DND-41 (cell line): ENCODE measurements around the gene SRGAP3.

Experiments used
- ATAC-seq: fragments of 200-7000 bp; cut with Tn5 transposase; 3 replicates; pipeline ENCODE4 v1.9.1; 2021; ENCODE audit warnings: low read depth; ENCODE audit not compliant: insufficient read depth
- DNase-seq: peaks from one replicate; pipeline ENCODE4 v3.0.0-alpha.2; 2020
- H2AFZ ChIP-seq: 2 replicates; pipeline ENCODE4 v1.6.0; 2012; ENCODE audit warnings: low read depth, low read length
- H3K27ac ChIP-seq: 2 replicates; pipeline ENCODE4 v1.5.1; 2012; ENCODE audit warnings: low read length, inconsistent platforms
- H3K27me3 ChIP-seq: fragments of 200-600 bp; sonication (generic); 2 replicates; pipeline ENCODE4 v1.6.0; 2012; ENCODE audit warnings: low read length, mild to moderate bottlenecking, inconsistent platforms; ENCODE audit not compliant: insufficient read depth, poor library complexity
- H3K36me3 ChIP-seq: 2 replicates; pipeline ENCODE4 v1.5.1; 2012; ENCODE audit warnings: low read length, inconsistent platforms; ENCODE audit not compliant: insufficient read depth
- H3K4me1 ChIP-seq: 2 replicates; pipeline ENCODE4 v1.5.1; 2012; ENCODE audit warnings: mild to moderate bottlenecking, low read length; ENCODE audit not compliant: insufficient read depth
- H3K4me2 ChIP-seq: 2 replicates; pipeline ENCODE4 v1.6.0; 2012; ENCODE audit warnings: mild to moderate bottlenecking, moderate library complexity, low read length, inconsistent platforms; ENCODE audit not compliant: insufficient read depth
- H3K4me3 ChIP-seq, 2 experiments: fragments of 200-600 bp in 1 of 2; shearing (Covaris generic) in 1 of 2; 2 replicates each; pipeline ENCODE4 v1.5.1; 2012 to 2016; ENCODE audit warnings: inconsistent platforms in 2 of 2, low read length in 2 of 2, mild to moderate bottlenecking in 2 of 2, low read depth in 1 of 2, moderate library complexity in 1 of 2
- H3K79me2 ChIP-seq: 2 replicates; pipeline ENCODE4 v1.6.0; 2012; ENCODE audit warnings: low read length, inconsistent platforms; ENCODE audit not compliant: insufficient read depth
- H3K9ac ChIP-seq: 2 replicates; pipeline ENCODE4 v1.6.0; 2012; ENCODE audit warnings: low read depth, mild to moderate bottlenecking, inconsistent platforms, low read length, moderate library complexity
- H3K9me3 ChIP-seq: 2 replicates; pipeline ENCODE4 v1.5.1; 2012; ENCODE audit warnings: low read length, moderate library complexity, mild to moderate bottlenecking, inconsistent platforms; ENCODE audit not compliant: insufficient read depth, severe bottlenecking
- H4K20me1 ChIP-seq: 2 replicates; pipeline ENCODE4 v1.6.0; 2012; ENCODE audit warnings: low read length; ENCODE audit not compliant: insufficient read depth
- CTCF ChIP-seq: IDR thresholded peaks from 2 replicates; pipeline ENCODE4 v1.5.1; 2012; ENCODE audit warnings: borderline replicate concordance, low read length, moderate library complexity, mild to moderate bottlenecking; ENCODE audit not compliant: poor library complexity, severe bottlenecking; ENCODE audit errors: extremely low read depth
- EZH2 ChIP-seq: IDR thresholded peaks from 3 replicates; pipeline ENCODE4 v1.6.1; 2012; ENCODE audit warnings: borderline replicate concordance, low read depth, mild to moderate bottlenecking, moderate library complexity, low read length, inconsistent platforms; ENCODE audit not compliant: severe bottlenecking

The SRGAP3 gene

GRCh38 chr3:9026320-9027045 lies 223.0 kb downstream of the SRGAP3 start:
- H3K4me1 ChIP-seq, result no peaks in the 10 kb centered on the region
- H2AFZ ChIP-seq, result no peak overlapping the region
- no peak overlapping the region for H3K4me3 ChIP-seq
- no peaks in the 10 kb centered on the region for H3K36me3 ChIP-seq
- H3K9me3 ChIP-seq, result no peaks in the 10 kb centered on the region
- no peaks in the 10 kb centered on the region for H3K79me2 ChIP-seq
- no peak overlapping the region for H3K27ac ChIP-seq
- no peak overlapping the region for H3K4me2 ChIP-seq
- ATAC-seq (no peak), DNase-seq (no peak)
- H4K20me1 ChIP-seq, result no peaks in the 10 kb centered on the region
- no peak for TF ChIP-seq CTCF
- no peak for TF ChIP-seq EZH2
- peaks cover 3% of the 10 kb centered on the region for H3K27me3 ChIP-seq
- no peak overlapping the region for H3K9ac ChIP-seq

GRCh38 chr3:9024341-9024740 lies 225.1 kb downstream of the SRGAP3 start:
- H3K27me3 ChIP-seq, result no peaks in the 10 kb centered on the region
- H3K79me2 ChIP-seq, result no peaks in the 10 kb centered on the region
- no peaks in the 10 kb centered on the region for H3K36me3 ChIP-seq
- no peak overlapping the region for H2AFZ ChIP-seq
- H3K9me3 ChIP-seq, result no peaks in the 10 kb centered on the region
- no peaks in the 10 kb centered on the region for H4K20me1 ChIP-seq
- H3K4me2 ChIP-seq, result no peak overlapping the region
- DNase-seq (no peak), ATAC-seq (no peak)
- no peak for TF ChIP-seq EZH2
- TF ChIP-seq CTCF, result no peak
- H3K4me3 ChIP-seq, result no peak overlapping the region
- no peak overlapping the region for H3K27ac ChIP-seq
- H3K9ac ChIP-seq, result no peak overlapping the region
- no peaks in the 10 kb centered on the region for H3K4me1 ChIP-seq

- Histone ChIP-seq H3K9me3 (no peaks in the 10 kb centered on the region), H3K27ac (no peak overlapping the region), H4K20me1 (no peaks in the 10 kb centered on the region), H3K4me1 (no peaks in the 10 kb centered on the region), H3K4me3 (no peak overlapping the region), H3K79me2 (no peaks in the 10 kb centered on the region), H3K9ac (no peak overlapping the region), H3K27me3 (no peaks in the 10 kb centered on the region), H3K4me2 (no peak overlapping the region), H2AFZ (no peak overlapping the region), H3K36me3 (no peaks in the 10 kb centered on the region)
- ATAC-seq (no peak), DNase-seq (no peak)
- no peak for TF ChIP-seq EZH2
- no peak for TF ChIP-seq CTCF
These were observed 226.2 kb downstream of the SRGAP3 start for GRCh38 chr3:9023226-9023590.
